Panc1 (cell line): ENCODE data around the gene MYRIP.

Experiments
- CTCF ChIP-seq: fragments of 450-650 bp; IDR thresholded peaks from 2 replicates; pipeline ENCODE4 v1.5.1; 2017; ENCODE audit warnings: mild to moderate bottlenecking
- REST ChIP-seq, 2 experiments: IDR thresholded peaks; 2 replicates each; pipeline ENCODE4 v1.6.1; 2011 to 2012; ENCODE audit warnings: low read depth in 2 of 2, control low read depth in 1 of 2, low read length in 1 of 2, mild to moderate bottlenecking in 1 of 2, moderate library complexity in 1 of 2; ENCODE audit not compliant: insufficient read depth in 1 of 2

DNA sequence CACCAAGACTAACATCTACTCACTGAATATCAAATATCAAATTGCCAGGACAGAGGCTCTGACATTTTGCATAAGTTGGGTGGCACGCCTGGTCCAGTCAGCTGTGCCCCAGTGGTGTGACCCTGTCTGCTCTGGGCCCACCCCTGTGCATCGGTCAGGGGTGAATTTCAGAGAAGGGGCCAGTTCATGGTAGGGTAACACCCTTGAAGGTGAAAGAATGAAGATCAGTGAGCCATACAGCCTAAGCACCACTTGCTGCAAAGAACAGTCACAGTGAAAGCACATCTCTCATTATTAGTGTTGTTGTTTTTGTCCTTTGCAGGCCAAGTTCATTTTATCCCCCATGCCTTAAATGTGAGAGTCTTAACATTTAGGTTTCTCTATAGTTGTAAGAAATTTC, 86.8 kb downstream of the MYRIP start:
- no peak for TF ChIP-seq CTCF
- no peak for TF ChIP-seq REST (IDR thresholded peaks at IDR 0.05; ENCODE audit: insufficient read depth in 1 of 2, low read depth in 2 of 2, low read length in 1 of 2)
